LHCN-M2 (cell line): Measurements from ENCODE around the gene TMEM130. TPM values are rescaled to one million over a fixed set of nuclear protein-coding genes. Genes with fewer than 3 reads are reported as not detected.
A peak's percentile ranks its signal among the peaks of the same experiment; 100 is the strongest.

Experiments used
- DNase-seq: peaks from one replicate; pipeline ENCODE4 v3.0.0-alpha.2; 2012; ENCODE audit warnings: low read depth
- polyA plus RNA-seq: library from polyadenylated mRNA; unstranded; fragments of >200 nt; gene quantifications from one replicate; pipeline ENCODE4 v1.2.1, GENCODE V29; 2012; ENCODE audit warnings: missing spikeins
- total RNA-seq: library from RNA; depleted of rRNA; stranded (reverse); fragments of >200 nt; gene quantifications from 2 replicates; pipeline ENCODE4 v1.2.3, GENCODE V29; 2014; rRNA removed

The TMEM130 gene
- 0.06 and 0.11 TPM in 2 replicates for total RNA-seq
- polyA plus RNA-seq, result 3.6 TPM

GRCh38 chr7:98869597-98870120 lies at the start of gene TMEM130:
TSS of gene TMEM130 (minus strand) at chr7:98870014. CDS start at chr7:98869861, 153 bp downstream.
- no peak for DNase-seq

- no peak for DNase-seq
Measured at GRCh38 chr7:98917331-98917730, 47.5 kb upstream of the TMEM130 start.

GRCh38 chr7:98913612-98914011 lies 43.8 kb upstream of the TMEM130 start:
- peak; percentile 85 for DNase-seq

GRCh38 chr7:98913026-98913425 lies 43.2 kb upstream of the TMEM130 start:
- peak; percentile 55 for DNase-seq

- DNase-seq, result no peak
Measured at GRCh38 chr7:98911916-98912315, 42.1 kb upstream of the TMEM130 start.

GRCh38 chr7:98910427-98910826 lies 40.6 kb upstream of the TMEM130 start:
- DNase-seq, result no peak

- DNase-seq, result no peak
Measured at GRCh38 chr7:98909487-98909886, 39.7 kb upstream of the TMEM130 start.

GRCh38 chr7:98908585-98908984 lies 38.8 kb upstream of the TMEM130 start:
- DNase-seq, result no peak

- no peak for DNase-seq
Measured at GRCh38 chr7:98907570-98907969, 37.8 kb upstream of the TMEM130 start.

GRCh38 chr7:98903246-98903645 lies 33.4 kb upstream of the TMEM130 start:
- DNase-seq, result no peak

GRCh38 chr7:98902523-98902922 lies 32.7 kb upstream of the TMEM130 start:
- no peak for DNase-seq

- DNase-seq, result no peak
Measured at GRCh38 chr7:98900815-98901214, 31.0 kb upstream of the TMEM130 start.

GRCh38 chr7:98899816-98900215 lies 30.0 kb upstream of the TMEM130 start:
- DNase-seq, result no peak

GRCh38 chr7:98892609-98893008 lies 22.8 kb upstream of the TMEM130 start:
- no peak for DNase-seq

- DNase-seq, result no peak
Measured at GRCh38 chr7:98887038-98887437, 17.2 kb upstream of the TMEM130 start.

- no peak for DNase-seq
Measured at GRCh38 chr7:98884416-98884815, 14.6 kb upstream of the TMEM130 start.

- no peak for DNase-seq
Measured at GRCh38 chr7:98881561-98882315, 11.9 kb upstream of the TMEM130 start.

- DNase-seq, result no peak
Measured at GRCh38 chr7:98880485-98880884, 10.7 kb upstream of the TMEM130 start.

GRCh38 chr7:98879979-98880315 lies 10.1 kb upstream of the TMEM130 start:
- no peak for DNase-seq

GRCh38 chr7:98879198-98879978 lies 9.6 kb upstream of the TMEM130 start:
- DNase-seq, result peak; percentile 78

- peak; percentile 61 for DNase-seq
Measured at GRCh38 chr7:98878365-98879197, 8.8 kb upstream of the TMEM130 start, which contains the start of gene TRRAP. TSS of gene TRRAP (plus strand) at chr7:98878532. CDS start at chr7:98881151, 2,619 bp downstream.
